Measurements from ENCODE around the gene TMEM273. TPM values are rescaled to one million over a fixed set of nuclear protein-coding genes. Genes with fewer than 3 reads are reported as not detected.

TMEM273 gene
- total and polyA plus RNA-seq, 2 of the 4 experiments (the other 2 are of a cell fraction), result not detected

- Histone ChIP-seq H4K8ac (ENCODE audit: low read depth in 2 of 2, low read length in 2 of 2) (no peak overlapping the region), H3K14ac (replicated peaks; ENCODE audit: low read depth, low read length) (no peak overlapping the region), H2AK5ac (ENCODE audit: low read depth, low read length) (0 out of 2 replicates have a peak overlapping the region, but pooled peaks have one; percentile 39), H3K4me2 (ENCODE audit: low read depth, low read length) (no peak overlapping the region), H2BK15ac (ENCODE audit: low read depth, low read length) (no peak overlapping the region), H3K27ac (ENCODE audit: insufficient read depth, low read length) (no peak overlapping the region), H2BK5ac (ENCODE audit: low read depth, low read length, poor library complexity, severe bottlenecking) (no peak overlapping the region), H3K36me3 (ENCODE audit: control insufficient read depth, insufficient read depth, low read length) (peaks cover 1% of the 10 kb centered on the region; the same call in 1 of the 2 replicates), H3K9me3 (ENCODE audit: control insufficient read depth, insufficient read depth, low read length) (no peaks in the 10 kb centered on the region), H3K4me3 (ENCODE audit: insufficient read depth, low read depth, low read length) (no peak overlapping the region), H4K5ac (ENCODE audit: low read depth, low read length) (no peak overlapping the region), H2BK120ac (ENCODE audit: low read depth, low read length) (no peak overlapping the region), H3K4ac (ENCODE audit: low read depth, low read length) (no peak overlapping the region), H2AK9ac (replicated peaks; ENCODE audit: low read depth, low read length, poor library complexity) (no peak overlapping the region), H3K79me1 (ENCODE audit: low read depth in 1 of 2, low read length in 2 of 2) (peaks cover 0 to 52% of the 10 kb centered on the region in 2 experiments; a peak in 3 of 4 replicates), H2BK20ac (ENCODE audit: low read depth, low read length) (no peak overlapping the region), H4K91ac (ENCODE audit: insufficient read depth, low read depth, low read length) (no peak overlapping the region), H3K27me3 (ENCODE audit: control insufficient read depth, insufficient read depth, low read length) (no peaks in the 10 kb centered on the region; the same call in 1 of the 2 replicates), H4K20me1 (ENCODE audit: insufficient read depth, low read length) (peaks cover 6% of the 10 kb centered on the region; the same call in 1 of the 2 replicates), H3K9ac (ENCODE audit: low read depth, low read length) (no peak overlapping the region), H3K56ac (ENCODE audit: extremely low read depth, insufficient read depth, low read length) (no peak overlapping the region), H3K23ac (ENCODE audit: low read depth, low read length) (no peak overlapping the region), H3K9me1 (ENCODE audit: insufficient read depth, low read length) (peaks cover 4% of the 10 kb centered on the region; the same call in 1 of the 2 replicates), H3K18ac (ENCODE audit: low read depth, low read length) (no peak overlapping the region), H2AFZ (replicated peaks; ENCODE audit: low read length, poor library complexity) (no peak overlapping the region), H3K4me1 (ENCODE audit: control insufficient read depth, insufficient read depth, low read length) (peaks cover 22% of the 10 kb centered on the region; the same call in 1 of the 2 replicates)
- ATAC-seq (ENCODE audit: low read depth) (no peak), DNase-seq (no peak)
- CTCF ChIA-PET, result interaction anchor here (0.6 to 2.1 kb wide), 2 partner anchors 49 to 100 kb away, joined by 4 to 5 read pairs; no protein-coding TSS in a partner anchor
- BruUV-seq (replicated peaks), result TSS peak; percentile 46
- TF ChIP-seq CEBPB (IDR thresholded peaks at IDR 0.05; ENCODE audit: low read depth, low read length) (no peak), MAFK (IDR thresholded peaks at IDR 0.05; ENCODE audit: low read depth, low read length) (no peak)
- POLR2A ChIA-PET (ENCODE audit: unreplicated experiment), result interaction anchor here (0.6 kb wide), 1 partner anchor 75 kb away, joined by 5 read pairs; no protein-coding TSS in a partner anchor
- WGBS, 2 experiments (ENCODE audit: extremely low coverage in 2 of 2, insufficient read length in 1 of 2), result no CpG with 5 or more reads among the region's 3 CpGs
- dilution Hi-C loops (cut with HindIII; ENCODE audit: low sequenced_read_pairs, unreplicated experiment) (no loop called here), in situ Hi-C loops (cut with MboI; ENCODE audit: low sequenced_read_pairs) (no loop called here), intact Hi-C loops (cut with micrococcal nuclease) (loop anchor here (10.0 kb wide), 1 partner anchor 182 kb away; the partner anchor contains the start of gene C10orf71)
These were observed 75.3 kb downstream of the TMEM273 start for GRCh38 chr10:49112851-49113250.
